Measurements from ENCODE around the gene HPCAL4.

DNA sequence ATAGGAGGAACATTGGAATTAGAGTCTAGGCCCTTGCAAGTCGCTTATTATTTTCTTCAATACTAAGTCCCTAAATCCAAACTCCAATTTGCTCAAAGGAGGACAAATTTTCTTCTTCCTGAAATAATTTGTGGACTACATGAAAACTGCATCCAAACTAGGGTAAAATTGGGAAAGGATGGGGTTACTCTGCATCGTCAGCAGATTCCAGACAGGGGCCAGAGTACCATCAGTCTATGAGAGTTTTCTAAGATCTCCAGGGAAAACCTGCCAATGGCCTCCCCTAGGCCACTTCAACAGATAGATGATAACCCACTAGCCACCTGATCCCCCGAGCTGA, 52.3 kb downstream of the HPCAL4 start:
- no peak for TF ChIP-seq CTCF (IDR thresholded peaks at IDR 0.05)
- no peak for TF ChIP-seq POLR2A (IDR thresholded peaks at IDR 0.05)
